GM12865 (cell line): ENCODE measurements around the gene TMEM87B.
"Not testable (repeated sequence)": the region's sequence is repeated elsewhere in the genome, so short reads cannot be mapped to it uniquely, and the experiment has no call there.

Experiments
- DNase-seq: peaks from one replicate; pipeline ENCODE4 v3.0.0; 2010; ENCODE audit warnings: low read depth
- H3K4me3 ChIP-seq: 2 replicates; pipeline ENCODE4 v1.5.1; 2011; ENCODE audit warnings: mild to moderate bottlenecking, low read depth, low read length, control low read depth
- CTCF ChIP-seq: IDR thresholded peaks from 2 replicates; pipeline ENCODE4 v1.5.1; 2011; ENCODE audit warnings: low read length, control low read depth, low read depth, inconsistent platforms; ENCODE audit not compliant: insufficient read depth; ENCODE audit errors: missing control alignments

The TMEM87B gene

GRCh38 chr2:112093216-112093615 lies 38.1 kb downstream of the TMEM87B start:
- DNase-seq = no peak
- no peak overlapping the region for H3K4me3 ChIP-seq
- no peak for TF ChIP-seq CTCF

- H3K4me3 ChIP-seq = no peak overlapping the region
- TF ChIP-seq CTCF = no peak
- DNase-seq = no peak
Observed at GRCh38 chr2:112095681-112096080, 40.6 kb downstream of the TMEM87B start.

- no peak overlapping the region for H3K4me3 ChIP-seq
- TF ChIP-seq CTCF = no peak
- DNase-seq = no peak
Observed at GRCh38 chr2:112096098-112096497, 41.0 kb downstream of the TMEM87B start.

GRCh38 chr2:112108178-112108832 lies 53.2 kb downstream of the TMEM87B start:
- TF ChIP-seq CTCF = no peak
- no peak for DNase-seq

GRCh38 chr2:112109278-112109677 lies 54.2 kb downstream of the TMEM87B start:
- no peak overlapping the region for H3K4me3 ChIP-seq
- no peak for DNase-seq
- TF ChIP-seq CTCF = no peak

More at GRCh38 chr2:112108178-112108832, 53.2 kb downstream of the TMEM87B start:
- no peak overlapping the region for H3K4me3 ChIP-seq

DNA sequence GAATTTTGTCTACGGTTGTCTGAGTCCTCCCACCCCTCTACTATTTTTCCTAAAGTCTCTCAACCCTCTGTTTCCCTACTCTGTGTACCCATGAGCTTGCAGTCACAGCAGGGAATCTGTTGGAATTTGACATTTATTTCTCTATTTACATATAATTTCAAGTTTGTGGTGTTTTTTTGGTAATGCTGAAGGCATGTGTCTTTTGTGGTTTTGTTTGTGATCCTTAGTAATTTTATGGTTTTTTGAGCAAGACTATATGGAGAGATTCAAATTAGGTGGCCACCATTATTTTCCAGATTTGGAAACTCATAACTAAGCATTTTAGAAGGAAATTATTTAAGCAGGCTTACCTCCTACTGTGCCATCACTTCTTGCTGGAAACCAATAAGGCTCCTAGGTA lies 55.9 kb downstream of the TMEM87B start:
- TF ChIP-seq CTCF = no peak
- no peak for DNase-seq
- no peak overlapping the region for H3K4me3 ChIP-seq

- not testable (repeated sequence) for H3K4me3 ChIP-seq, DNase-seq
Observed at GRCh38 chr2:112113354-112113753, 58.3 kb downstream of the TMEM87B start.

DNA sequence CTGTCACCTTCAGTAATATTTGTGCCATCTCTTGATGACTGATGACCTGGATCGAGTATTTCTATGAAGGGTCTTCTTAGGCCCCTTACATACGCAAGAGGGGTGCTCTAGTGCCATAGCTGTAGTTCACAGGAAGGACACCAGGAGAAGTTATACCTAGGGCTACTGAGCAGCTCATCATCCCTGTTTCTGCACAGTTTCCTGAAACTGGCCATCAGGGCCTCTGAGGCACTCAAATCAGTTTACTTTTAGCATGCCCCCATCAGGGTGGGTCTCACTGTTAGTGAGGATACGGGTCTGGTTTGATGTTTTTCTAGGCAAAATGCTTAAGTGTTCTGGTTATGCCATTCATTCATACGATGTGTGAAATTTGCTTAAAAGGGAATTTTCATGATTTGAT lies 63.1 kb downstream of the TMEM87B start:
- no peak overlapping the region for H3K4me3 ChIP-seq
- no peak for DNase-seq
- TF ChIP-seq CTCF = no peak
